Smooth muscle cell (in vitro differentiated cells): ENCODE measurements around the gene ULBP2. TPM values are rescaled to one million over a fixed set of nuclear protein-coding genes. Genes with fewer than 3 reads are reported as not detected.
"Not testable (repeated sequence)": the region's sequence is repeated elsewhere in the genome, so short reads cannot be mapped to it uniquely, and the experiment has no call there.

Experiments used
- DNase-seq: peaks from one replicate; lab custom pipeline; 2025; ENCODE audit not compliant: unreplicated experiment; lab: John Stamatoyannopoulos, UW
- H2AFZ ChIP-seq: fragments of 200-600 bp; sonication (generic); 2 replicates; pipeline ENCODE4 v1.6.0; 2016; ENCODE audit warnings: antibody characterized with exemption, low read depth, mild to moderate bottlenecking
- H3F3A ChIP-seq: fragments of 200-600 bp; sonication (generic); 2 replicates; pipeline ENCODE4 v1.6.0; 2017; ENCODE audit warnings: antibody characterized with exemption, low read depth
- H3K27ac ChIP-seq: fragments of 200-600 bp; sonication (generic); 2 replicates; pipeline ENCODE4 v1.5.1; 2016; ENCODE audit warnings: low read depth, mild to moderate bottlenecking
- H3K27me3 ChIP-seq: fragments of 200-600 bp; sonication (generic); 2 replicates; pipeline ENCODE4 v1.6.1; 2016; ENCODE audit warnings: low read depth, mild to moderate bottlenecking
- H3K36me3 ChIP-seq: fragments of 200-600 bp; sonication (generic); 2 replicates; pipeline ENCODE4 v1.5.1; 2016; ENCODE audit warnings: low read depth
- H3K4me1 ChIP-seq: fragments of 200-600 bp; sonication (generic); 2 replicates; pipeline ENCODE4 v1.5.1; 2016; ENCODE audit warnings: low read depth
- H3K4me2 ChIP-seq: fragments of 200-600 bp; sonication (generic); 2 replicates; pipeline ENCODE4 v1.6.0; 2016; ENCODE audit warnings: mild to moderate bottlenecking
- H3K4me3 ChIP-seq: fragments of 200-600 bp; sonication (generic); 2 replicates; pipeline ENCODE4 v1.5.1; 2016; ENCODE audit warnings: mild to moderate bottlenecking
- H3K79me2 ChIP-seq: fragments of 200-600 bp; sonication (generic); 2 replicates; pipeline ENCODE4 v1.6.0; 2016; ENCODE audit warnings: low read depth, mild to moderate bottlenecking
- H3K9ac ChIP-seq: fragments of 200-600 bp; sonication (generic); 2 replicates; pipeline ENCODE4 v1.6.0; 2016; ENCODE audit warnings: low read depth
- H3K9me3 ChIP-seq: fragments of 200-600 bp; sonication (generic); replicated peaks from 2 replicates; pipeline ENCODE4 v1.5.1; 2016; ENCODE audit warnings: low read depth
- H4K20me1 ChIP-seq: fragments of 200-600 bp; sonication (generic); 2 replicates; pipeline ENCODE4 v1.6.0; 2016; ENCODE audit warnings: low read depth
- CTCF ChIP-seq: fragments of 200-600 bp; sonication (generic); IDR thresholded peaks from 2 replicates; pipeline ENCODE4 v1.5.1; 2017; ENCODE audit warnings: borderline replicate concordance, mild to moderate bottlenecking, antibody characterized with exemption; ENCODE audit not compliant: insufficient read depth, poor library complexity, severe bottlenecking
- WGBS: methylation state at CpG from one replicate; pipeline ENCODE4 v1.1.7; 2016; ENCODE audit warnings: low lambda C conversion rate; 5-methylcytosine and 5-hydroxymethylcytosine counted together
- polyA plus RNA-seq: library from polyadenylated mRNA; unstranded; fragments of >200 nt; fragmentation: Nextera tagmentation; extraction: Ambion mirVana; gene quantifications from 2 replicates; pipeline ENCODE4 v1.2.1, GENCODE V29; 2016
- total RNA-seq: library from RNA; depleted of rRNA; stranded (reverse); fragments of >200 nt; gene quantifications from 2 replicates; pipeline ENCODE4 v1.2.3, GENCODE V29; 2014

Gene ULBP2
- total and polyA plus RNA-seq, 2 experiments from 2014 or later: 8.8 to 11.7 TPM

- Histone ChIP-seq H3K27ac (no peak overlapping the region), H2AFZ (no peak overlapping the region), H3K36me3 (no peaks in the 10 kb centered on the region), H3K9me3 (no peaks in the 10 kb centered on the region), H3K79me2 (no peaks in the 10 kb centered on the region), H3K4me3 (no peak overlapping the region), H3K4me2 (no peak overlapping the region), H3K9ac (no peak overlapping the region), H3F3A (no peaks in the 10 kb centered on the region), H4K20me1 (no peaks in the 10 kb centered on the region), H3K4me1 (peaks cover under 1% of the 10 kb centered on the region), H3K27me3 (peaks cover 87% of the 10 kb centered on the region)
- DNase-seq: no peak
- WGBS: 75% methylated on average over 2 of the region's 2 CpGs
- no peak for TF ChIP-seq CTCF
Measured at GRCh38 chr6:149969635-149970034, 27.8 kb downstream of the ULBP2 start.

- not testable (repeated sequence) for H3F3A ChIP-seq, H2AFZ ChIP-seq, H3K4me2 ChIP-seq, H3K36me3 ChIP-seq, H3K27ac ChIP-seq, H3K79me2 ChIP-seq, H3K9ac ChIP-seq, H4K20me1 ChIP-seq, DNase-seq, H3K4me3 ChIP-seq, H3K4me1 ChIP-seq, H3K9me3 ChIP-seq
- H3K27me3 ChIP-seq: peaks cover 96% of the 10 kb centered on the region
- WGBS: 73% methylated on average over 6 of the region's 6 CpGs
Measured at GRCh38 chr6:149974394-149974793, 32.6 kb downstream of the ULBP2 start.

GRCh38 chr6:149974825-149975224, 33.0 kb downstream of the ULBP2 start:
- no peak for DNase-seq
- Histone ChIP-seq H3K79me2 (no peaks in the 10 kb centered on the region), H3K27me3 (peaks cover 96% of the 10 kb centered on the region), H3K36me3 (no peaks in the 10 kb centered on the region), H3K27ac (no peak overlapping the region), H3K9ac (no peak overlapping the region), H2AFZ (no peak overlapping the region), H4K20me1 (no peaks in the 10 kb centered on the region), H3K4me3 (no peak overlapping the region), H3F3A (no peaks in the 10 kb centered on the region), H3K4me1 (no peaks in the 10 kb centered on the region), H3K4me2 (no peak overlapping the region), H3K9me3 (no peaks in the 10 kb centered on the region)
- TF ChIP-seq CTCF: no peak
- WGBS: 42% methylated on average over 3 of the region's 3 CpGs

GRCh38 chr6:149975400-149975799, 33.6 kb downstream of the ULBP2 start:
- H3K27ac ChIP-seq: no peak overlapping the region
- peaks cover 95% of the 10 kb centered on the region for H3K27me3 ChIP-seq
- H3K79me2 ChIP-seq: no peaks in the 10 kb centered on the region
- no peak overlapping the region for H2AFZ ChIP-seq
- H3K36me3 ChIP-seq: no peaks in the 10 kb centered on the region
- no peak overlapping the region for H3K4me2 ChIP-seq
- H3K4me1 ChIP-seq: no peaks in the 10 kb centered on the region
- H3K9ac ChIP-seq: no peak overlapping the region
- no peaks in the 10 kb centered on the region for H4K20me1 ChIP-seq
- no peak for DNase-seq
- no peak for TF ChIP-seq CTCF
- H3K4me3 ChIP-seq: no peak overlapping the region
- H3K9me3 ChIP-seq: no peaks in the 10 kb centered on the region
- no peaks in the 10 kb centered on the region for H3F3A ChIP-seq
